OCI-M2 (cell line): ENCODE results near the gene FGFR4.

Source experiments
- DNase-seq: peaks from one replicate; lab custom pipeline; 2025; ENCODE audit not compliant: unreplicated experiment; lab: John Stamatoyannopoulos, UW

FGFR4 gene

GRCh38 chr5:177099422-177100093 is 12.8 kb downstream of the FGFR4 start:
- no peak for DNase-seq

- no peak for DNase-seq
Observed at GRCh38 chr5:177100714-177101121, 14.0 kb downstream of the FGFR4 start.

- DNase-seq: no peak
Observed at GRCh38 chr5:177103523-177104253, 17.0 kb downstream of the FGFR4 start.

- no peak for DNase-seq
Observed at GRCh38 chr5:177105691-177106476, 19.2 kb downstream of the FGFR4 start.

GRCh38 chr5:177107159-177107558 is 20.4 kb downstream of the FGFR4 start:
- DNase-seq: no peak

- DNase-seq: no peak
Observed at GRCh38 chr5:177109810-177110209, 23.1 kb downstream of the FGFR4 start.

GRCh38 chr5:177111720-177112394 is 25.1 kb downstream of the FGFR4 start:
- DNase-seq: peak; percentile 25

GRCh38 chr5:177112589-177113220 is 26.0 kb downstream of the FGFR4 start:
- DNase-seq: no peak

- peak; percentile 72 for DNase-seq
Observed at GRCh38 chr5:177113566-177114424, 27.1 kb downstream of the FGFR4 start.

- no peak for DNase-seq
Observed at GRCh38 chr5:177116631-177117373, 30.1 kb downstream of the FGFR4 start.

GRCh38 chr5:177117441-177118045 is 30.8 kb downstream of the FGFR4 start:
- no peak for DNase-seq

- no peak for DNase-seq
Observed at GRCh38 chr5:177122566-177122965, 35.9 kb downstream of the FGFR4 start.

GRCh38 chr5:177123789-177124485 is 37.2 kb downstream of the FGFR4 start:
- no peak for DNase-seq

- DNase-seq: no peak
Observed at GRCh38 chr5:177124486-177124991, 37.8 kb downstream of the FGFR4 start.

GRCh38 chr5:177126771-177127170 is 40.1 kb downstream of the FGFR4 start:
- no peak for DNase-seq

- no peak for DNase-seq
Observed at GRCh38 chr5:177128551-177128981, 41.9 kb downstream of the FGFR4 start.

- DNase-seq: no peak
Observed at GRCh38 chr5:177130211-177131018, 43.7 kb downstream of the FGFR4 start.
